ENCODE data around the gene GCNA. TPM values are rescaled to one million over a fixed set of nuclear protein-coding genes. Genes with fewer than 3 reads are reported as not detected.
"Not testable (repeated sequence)": the region's sequence is repeated elsewhere in the genome, so short reads cannot be mapped to it uniquely, and the experiment has no call there.

Gene GCNA
- total and polyA plus RNA-seq, 4 donors, result 0.38 to 5.4 (median 3.3) TPM

GRCh38 chrX:71604796-71605568 lies 26.7 kb downstream of the GCNA start:
- no peaks in the 10 kb centered on the region for H3K27me3 ChIP-seq (ENCODE audit: control insufficient read depth in 1 of 2, insufficient read depth in 2 of 2, low read length in 1 of 2)
- intact Hi-C loops (cut with DNase I), result no loop called here
- no peaks in the 10 kb centered on the region for H3K4me1 ChIP-seq (ENCODE audit: control insufficient read depth in 1 of 2, insufficient read depth in 2 of 2, low read length in 2 of 2)
- WGBS, 2 donors, result 83 to 94% methylated on average over 8 of the region's 8 CpGs
- no peak for ATAC-seq (ENCODE audit: low FRiP score)
- H3K27ac ChIP-seq (ENCODE audit: low read depth in 1 of 2, low read length in 2 of 2), result no peak overlapping the region
- H3K9me3 ChIP-seq (ENCODE audit: control insufficient read depth, low read length), result no peaks in the 10 kb centered on the region
- peak in 1 of 2 donors; percentile 19 for DNase-seq
- peaks cover 5 to 7% of the 10 kb centered on the region in 2 donors for H3K36me3 ChIP-seq (ENCODE audit: control insufficient read depth in 1 of 2, insufficient read depth in 2 of 2, low read length in 1 of 2)
- H3K4me3 ChIP-seq (ENCODE audit: low read length in 2 of 2), result no peak overlapping the region

- Histone ChIP-seq H3K36me3 (ENCODE audit: control insufficient read depth in 1 of 2, insufficient read depth in 2 of 2, low read length in 1 of 2) (peaks cover 7 to 8% of the 10 kb centered on the region in 2 donors), H3K4me1 (ENCODE audit: control insufficient read depth in 1 of 2, insufficient read depth in 2 of 2, low read length in 2 of 2) (no peaks in the 10 kb centered on the region), H3K27ac (ENCODE audit: low read depth in 1 of 2, low read length in 2 of 2) (no peak overlapping the region), H3K27me3 (ENCODE audit: control insufficient read depth in 1 of 2, insufficient read depth in 2 of 2, low read length in 1 of 2) (no peaks in the 10 kb centered on the region), H3K9me3 (ENCODE audit: control insufficient read depth, low read length) (no peaks in the 10 kb centered on the region), H3K4me3 (ENCODE audit: low read length in 2 of 2) (no peak overlapping the region)
- ATAC-seq (ENCODE audit: low FRiP score) (no peak), DNase-seq (peak in 1 of 2 donors; percentile 10)
- 59 to 72% methylated on average over 9 of the region's 9 CpGs for WGBS, 2 donors
- intact Hi-C loops (cut with DNase I), result no loop called here
These were observed 28.4 kb downstream of the GCNA start for GRCh38 chrX:71606536-71607216.

- no peak for ATAC-seq (ENCODE audit: low FRiP score)
- 79 to 91% methylated on average over 2 of the region's 2 CpGs for WGBS, 2 donors
- H3K4me1 ChIP-seq (ENCODE audit: control insufficient read depth in 1 of 2, insufficient read depth in 2 of 2, low read length in 2 of 2), result no peaks in the 10 kb centered on the region
These were observed 29.3 kb downstream of the GCNA start for GRCh38 chrX:71607488-71607887.

GRCh38 chrX:71609095-71609750 lies 31.0 kb downstream of the GCNA start:
- WGBS, 2 donors, result 85 to 94% methylated on average over 3 of the region's 3 CpGs

More at GRCh38 chrX:71607488-71607887, 29.3 kb downstream of the GCNA start:
- Histone ChIP-seq H3K9me3 (ENCODE audit: control insufficient read depth, low read length) (no peaks in the 10 kb centered on the region), H3K36me3 (ENCODE audit: control insufficient read depth in 1 of 2, insufficient read depth in 2 of 2, low read length in 1 of 2) (peaks cover 7 to 8% of the 10 kb centered on the region in 2 donors), H3K27ac (ENCODE audit: low read depth in 1 of 2, low read length in 2 of 2) (no peak overlapping the region), H3K4me3 (ENCODE audit: low read length in 2 of 2) (no peak overlapping the region), H3K27me3 (ENCODE audit: control insufficient read depth in 1 of 2, insufficient read depth in 2 of 2, low read length in 1 of 2) (no peaks in the 10 kb centered on the region)
- DNase-seq, result no peak
- intact Hi-C loops (cut with DNase I), result no loop called here

GRCh38 chrX:71611736-71612135 lies 33.5 kb downstream of the GCNA start:
- H3K36me3 ChIP-seq (ENCODE audit: control insufficient read depth in 1 of 2, insufficient read depth in 2 of 2, low read length in 1 of 2); intact Hi-C loops (cut with DNase I): not testable (repeated sequence)

More at GRCh38 chrX:71609095-71609750, 31.0 kb downstream of the GCNA start:
- no peaks in the 10 kb centered on the region for H3K27me3 ChIP-seq (ENCODE audit: control insufficient read depth in 1 of 2, insufficient read depth in 2 of 2, low read length in 1 of 2)
- H3K9me3 ChIP-seq (ENCODE audit: control insufficient read depth, low read length), result no peaks in the 10 kb centered on the region
- no peaks in the 10 kb centered on the region for H3K4me1 ChIP-seq (ENCODE audit: control insufficient read depth in 1 of 2, insufficient read depth in 2 of 2, low read length in 2 of 2)
- H3K36me3 ChIP-seq (ENCODE audit: control insufficient read depth in 1 of 2, insufficient read depth in 2 of 2, low read length in 1 of 2), result peaks cover 7 to 8% of the 10 kb centered on the region in 2 donors
- ATAC-seq (ENCODE audit: low FRiP score), result no peak
- DNase-seq, result no peak
- intact Hi-C loops (cut with DNase I), result no loop called here
- H3K27ac ChIP-seq (ENCODE audit: low read depth in 1 of 2, low read length in 2 of 2), result no peak overlapping the region
- no peak overlapping the region for H3K4me3 ChIP-seq (ENCODE audit: low read length in 2 of 2)

GRCh38 chrX:71612256-71612655 lies 34.0 kb downstream of the GCNA start:
- peaks cover 4 to 7% of the 10 kb centered on the region in 2 donors for H3K36me3 ChIP-seq (ENCODE audit: control insufficient read depth in 1 of 2, insufficient read depth in 2 of 2, low read length in 1 of 2)
- WGBS, 2 donors, result 79 to 89% methylated on average over 8 of the region's 8 CpGs
- H3K27me3 ChIP-seq (ENCODE audit: control insufficient read depth in 1 of 2, insufficient read depth in 2 of 2, low read length in 1 of 2), result no peaks in the 10 kb centered on the region
- DNase-seq (no peak), ATAC-seq (ENCODE audit: low FRiP score) (no peak)
- H3K4me1 ChIP-seq (ENCODE audit: control insufficient read depth in 1 of 2, insufficient read depth in 2 of 2, low read length in 2 of 2), result no peaks in the 10 kb centered on the region
- H3K4me3 ChIP-seq (ENCODE audit: low read length in 2 of 2), result no peak overlapping the region
- H3K27ac ChIP-seq (ENCODE audit: low read depth in 1 of 2, low read length in 2 of 2), result no peak overlapping the region
- intact Hi-C loops (cut with DNase I), result no loop called here
- no peaks in the 10 kb centered on the region for H3K9me3 ChIP-seq (ENCODE audit: control insufficient read depth, low read length)

More at GRCh38 chrX:71611736-71612135, 33.5 kb downstream of the GCNA start:
- not testable (repeated sequence) for H3K27me3 ChIP-seq (ENCODE audit: control insufficient read depth in 1 of 2, insufficient read depth in 2 of 2, low read length in 1 of 2); H3K4me1 ChIP-seq (ENCODE audit: control insufficient read depth in 1 of 2, insufficient read depth in 2 of 2, low read length in 2 of 2); H3K4me3 ChIP-seq (ENCODE audit: low read length in 2 of 2); H3K9me3 ChIP-seq (ENCODE audit: control insufficient read depth, low read length); DNase-seq; ATAC-seq (ENCODE audit: low FRiP score); H3K27ac ChIP-seq (ENCODE audit: low read depth in 1 of 2, low read length in 2 of 2)
- 85 to 95% methylated on average over 9 of the region's 9 CpGs for WGBS, 2 donors

GRCh38 chrX:71615056-71615455 lies 36.8 kb downstream of the GCNA start:
- Histone ChIP-seq H3K4me1 (ENCODE audit: control insufficient read depth in 1 of 2, insufficient read depth in 2 of 2, low read length in 2 of 2) (no peaks in the 10 kb centered on the region), H3K27me3 (ENCODE audit: control insufficient read depth in 1 of 2, insufficient read depth in 2 of 2, low read length in 1 of 2) (no peaks in the 10 kb centered on the region), H3K36me3 (ENCODE audit: control insufficient read depth in 1 of 2, insufficient read depth in 2 of 2, low read length in 1 of 2) (peaks cover 0 to 4% of the 10 kb centered on the region in 2 donors), H3K27ac (ENCODE audit: low read depth in 1 of 2, low read length in 2 of 2) (no peak overlapping the region), H3K4me3 (ENCODE audit: low read length in 2 of 2) (no peak overlapping the region), H3K9me3 (ENCODE audit: control insufficient read depth, low read length) (no peaks in the 10 kb centered on the region)
- intact Hi-C loops (cut with DNase I), result no loop called here
- ATAC-seq (ENCODE audit: low FRiP score) (no peak), DNase-seq (no peak)
- 82 to 94% methylated on average over 4 of the region's 4 CpGs for WGBS, 2 donors

GRCh38 chrX:71615954-71616353 lies 37.7 kb downstream of the GCNA start:
- H3K9me3 ChIP-seq (ENCODE audit: control insufficient read depth, low read length), result no peaks in the 10 kb centered on the region
- WGBS, 2 donors, result 84 to 90% methylated on average over 10 of the region's 10 CpGs
- no peaks in the 10 kb centered on the region for H3K4me1 ChIP-seq (ENCODE audit: control insufficient read depth in 1 of 2, insufficient read depth in 2 of 2, low read length in 2 of 2)
- ATAC-seq (ENCODE audit: low FRiP score), result no peak
- no peak overlapping the region for H3K4me3 ChIP-seq (ENCODE audit: low read length in 2 of 2)
- no peak overlapping the region for H3K27ac ChIP-seq (ENCODE audit: low read depth in 1 of 2, low read length in 2 of 2)
- DNase-seq, result no peak
- H3K27me3 ChIP-seq (ENCODE audit: control insufficient read depth in 1 of 2, insufficient read depth in 2 of 2, low read length in 1 of 2), result no peaks in the 10 kb centered on the region
- H3K36me3 ChIP-seq (ENCODE audit: control insufficient read depth in 1 of 2, insufficient read depth in 2 of 2, low read length in 1 of 2), result peaks cover 0 to 1% of the 10 kb centered on the region in 2 donors
- intact Hi-C loops (cut with DNase I), result no loop called here

Data from aorta (tissue), 5 donors.